Measurements from ENCODE around the gene CASTOR2. TPM values are rescaled to one million over a fixed set of nuclear protein-coding genes. Genes with fewer than 3 reads are reported as not detected.
"Not testable (repeated sequence)": the region's sequence is repeated elsewhere in the genome, so short reads cannot be mapped to it uniquely, and the experiment has no call there.

The CASTOR2 gene
- total RNA-seq, 1 donor from 2014 or later, result 10.5 TPM

- no peak for DNase-seq (ENCODE audit: low read depth in 2 of 2)
Observed at GRCh38 chr7:75050501-75050900, 86.0 kb downstream of the CASTOR2 start.

GRCh38 chr7:75054744-75055143 lies 90.2 kb downstream of the CASTOR2 start:
- peak in 1 of 2 donors; percentile 52 for DNase-seq (ENCODE audit: low read depth in 2 of 2)

- no peak for DNase-seq (ENCODE audit: low read depth in 2 of 2)
Observed at GRCh38 chr7:75055155-75055554, 90.7 kb downstream of the CASTOR2 start.

GRCh38 chr7:75055830-75056772 lies 91.6 kb downstream of the CASTOR2 start:
- DNase-seq (ENCODE audit: low read depth in 2 of 2), result peak in 1 of 2 donors; percentile 30

- no peak for DNase-seq (ENCODE audit: low read depth in 2 of 2)
Observed at GRCh38 chr7:75058406-75058805, 93.9 kb downstream of the CASTOR2 start.

GRCh38 chr7:75064291-75064690 lies 99.8 kb downstream of the CASTOR2 start:
- DNase-seq (ENCODE audit: low read depth in 2 of 2), result no peak

GRCh38 chr7:75064801-75065200 lies 100.3 kb downstream of the CASTOR2 start:
- DNase-seq (ENCODE audit: low read depth in 2 of 2), result no peak

GRCh38 chr7:75066521-75066920 lies 102.0 kb downstream of the CASTOR2 start:
- DNase-seq (ENCODE audit: low read depth in 2 of 2), result no peak

- DNase-seq (ENCODE audit: low read depth in 2 of 2), result peak in 1 of 2 donors; percentile 36
Observed at GRCh38 chr7:75072981-75073283, 108.4 kb downstream of the CASTOR2 start.

- DNase-seq (ENCODE audit: low read depth in 2 of 2), result not testable (repeated sequence)
Observed at GRCh38 chr7:75074262-75074641, 109.7 kb downstream of the CASTOR2 start.

Other genes starting within 250 kb of the CASTOR2 start
- gene NCF1, start 190.7 kb upstream of the CASTOR2 start, total RNA-seq, result under 0.01 TPM in 1 of 2 replicates, not detected in the other
- 2.9 and 3.1 TPM in 2 replicates for gene GTF2IRD2, start 113.1 kb upstream of the CASTOR2 start, total RNA-seq
- 47.8 and 50.7 TPM in 2 replicates for gene RCC1L, start 109.1 kb downstream of the CASTOR2 start, total RNA-seq
- gene GTF2IRD2B, start 127.9 kb downstream of the CASTOR2 start, total RNA-seq, result 7.4 and 15.9 TPM in 2 replicates